HG02678 (cell line): ENCODE measurements around the gene PGC.
"Not testable (repeated sequence)": the region's sequence is repeated elsewhere in the genome, so short reads cannot be mapped to it uniquely, and the experiment has no call there.

Source experiments
- ATAC-seq: cut with Tn5 transposase; IDR thresholded peaks from one replicate; pipeline ENCODE4 v1.9.1; 2021; ENCODE audit warnings: mild to moderate bottlenecking, moderate library complexity; ENCODE audit not compliant: unreplicated experiment

Gene PGC

DNA sequence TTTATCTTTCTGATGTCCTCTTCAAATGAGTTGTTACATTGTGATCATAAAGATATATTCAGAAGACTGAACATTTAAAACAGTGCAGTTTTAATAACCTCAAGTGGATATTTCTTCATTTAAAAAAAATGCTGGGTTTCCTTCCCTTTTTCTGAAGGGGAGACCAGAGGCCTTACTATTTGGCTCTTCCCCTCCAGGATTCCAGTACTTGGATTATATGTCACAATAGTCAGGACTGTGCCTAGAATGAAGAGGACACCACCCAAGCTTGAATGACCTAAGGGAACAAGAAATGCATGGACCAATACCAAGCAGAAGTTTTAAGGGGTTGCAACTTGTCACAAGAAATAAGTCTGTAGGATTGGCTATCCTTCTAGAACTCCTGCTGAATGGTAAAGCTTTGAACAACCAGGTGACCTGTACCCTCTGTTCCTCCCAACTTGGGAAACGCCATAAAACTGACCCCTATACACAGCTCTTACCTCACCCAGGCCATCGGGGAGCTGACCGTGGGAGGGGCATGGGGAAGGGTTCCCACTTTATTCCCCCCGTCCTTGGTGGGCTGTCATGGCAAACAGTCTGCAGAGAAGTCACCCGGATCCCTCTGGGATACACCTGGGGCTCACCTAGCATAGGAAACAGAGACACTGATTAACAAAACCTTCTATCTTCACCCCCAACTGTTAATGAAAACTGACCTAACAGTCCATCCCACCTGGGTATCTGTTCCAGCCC lies 30.5 kb upstream of the PGC start:
- ATAC-seq: no peak

DNA sequence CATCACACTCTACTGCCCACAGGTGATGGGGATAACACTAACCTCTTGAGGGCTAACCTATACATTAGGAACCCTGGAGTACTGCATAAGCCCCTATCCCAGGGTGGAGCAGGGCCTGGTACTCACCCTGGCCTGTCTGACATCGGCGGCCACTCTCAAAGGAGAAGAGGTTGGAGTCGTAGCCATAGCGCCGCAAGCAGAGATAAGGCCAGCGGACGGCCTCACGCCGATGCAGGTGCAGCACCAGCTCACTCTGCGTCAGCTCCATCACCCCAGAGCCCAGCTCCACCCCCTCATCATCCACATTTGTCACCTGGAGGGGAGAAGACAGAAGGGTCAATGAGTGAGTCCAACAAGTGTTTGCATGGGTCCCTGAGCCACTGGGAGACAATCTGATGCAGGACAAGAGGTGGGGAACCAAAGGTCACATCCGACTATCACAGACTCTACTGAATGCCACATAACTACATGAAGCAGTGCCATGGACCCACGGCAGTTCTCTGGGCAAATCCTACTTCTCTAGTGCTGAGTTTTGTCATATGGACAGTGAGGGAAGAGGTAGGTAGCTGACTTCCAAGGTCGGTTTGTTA lies 28.2 kb upstream of the PGC start:
- ATAC-seq: no peak

DNA sequence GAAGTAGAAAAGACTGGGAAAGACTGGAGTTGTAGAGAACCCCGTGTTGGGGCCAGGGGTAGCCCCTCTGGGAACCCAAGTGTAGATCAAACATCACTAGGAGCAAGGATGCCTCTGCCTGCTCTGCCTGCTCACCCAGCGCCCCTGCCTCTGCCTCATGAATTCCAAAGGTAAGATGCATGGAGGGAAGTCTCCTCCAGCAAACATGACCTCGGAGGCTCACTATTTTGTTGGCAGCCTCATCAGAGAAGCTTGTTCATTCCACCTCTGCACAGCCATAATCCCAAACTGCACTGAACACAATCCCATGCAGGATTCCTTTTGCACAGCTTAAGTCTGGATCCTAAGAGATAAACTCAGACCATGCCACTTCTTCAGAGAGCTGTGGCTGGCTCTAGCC lies 27.6 kb upstream of the PGC start:
- ATAC-seq: no peak

DNA sequence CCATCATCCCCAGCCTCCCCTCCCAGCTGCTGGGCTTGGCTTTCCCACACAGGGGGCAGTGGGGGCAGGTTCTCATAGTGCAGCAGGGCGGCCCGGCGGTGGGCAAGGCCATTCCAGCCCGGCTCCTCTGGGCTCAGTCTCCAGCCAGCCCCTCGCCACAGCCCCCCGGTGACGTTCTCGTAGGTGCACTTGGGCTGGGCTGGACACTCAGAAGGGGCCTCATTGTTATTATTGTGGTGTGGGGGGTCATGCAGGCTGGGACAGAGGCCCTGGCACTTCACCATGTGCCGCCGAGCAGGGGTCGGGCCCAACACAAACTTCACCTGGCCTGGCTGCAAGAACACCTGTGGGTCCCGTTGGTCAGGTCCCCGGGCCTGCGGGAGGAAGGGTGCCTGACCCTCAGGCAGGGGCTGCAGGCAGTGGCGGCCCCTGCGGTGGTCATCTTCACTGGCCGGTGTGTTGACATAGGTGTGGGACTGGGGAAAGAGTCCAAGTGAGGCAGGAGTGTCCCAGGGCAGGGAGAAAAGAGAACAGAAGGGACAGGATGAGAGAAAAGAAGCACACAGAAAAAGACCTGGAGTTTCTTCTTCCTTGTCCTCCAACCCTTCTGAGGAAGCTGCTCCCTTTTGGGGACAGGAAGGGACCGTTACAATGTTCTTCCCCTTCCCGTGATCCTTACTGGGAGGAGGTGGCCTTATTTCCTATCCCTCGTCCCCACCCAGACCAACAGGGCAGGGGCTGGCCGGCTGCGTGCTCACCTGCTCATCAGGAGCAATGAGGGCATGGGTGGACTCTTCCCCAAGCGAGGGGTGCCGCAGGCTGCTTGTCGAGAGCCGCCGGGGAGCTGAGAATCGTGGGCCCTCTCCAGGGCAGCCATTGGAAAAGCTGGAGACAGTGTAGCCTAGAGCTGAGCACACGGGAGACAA lies 24.1 kb upstream of the PGC start:
- no peak for ATAC-seq

DNA sequence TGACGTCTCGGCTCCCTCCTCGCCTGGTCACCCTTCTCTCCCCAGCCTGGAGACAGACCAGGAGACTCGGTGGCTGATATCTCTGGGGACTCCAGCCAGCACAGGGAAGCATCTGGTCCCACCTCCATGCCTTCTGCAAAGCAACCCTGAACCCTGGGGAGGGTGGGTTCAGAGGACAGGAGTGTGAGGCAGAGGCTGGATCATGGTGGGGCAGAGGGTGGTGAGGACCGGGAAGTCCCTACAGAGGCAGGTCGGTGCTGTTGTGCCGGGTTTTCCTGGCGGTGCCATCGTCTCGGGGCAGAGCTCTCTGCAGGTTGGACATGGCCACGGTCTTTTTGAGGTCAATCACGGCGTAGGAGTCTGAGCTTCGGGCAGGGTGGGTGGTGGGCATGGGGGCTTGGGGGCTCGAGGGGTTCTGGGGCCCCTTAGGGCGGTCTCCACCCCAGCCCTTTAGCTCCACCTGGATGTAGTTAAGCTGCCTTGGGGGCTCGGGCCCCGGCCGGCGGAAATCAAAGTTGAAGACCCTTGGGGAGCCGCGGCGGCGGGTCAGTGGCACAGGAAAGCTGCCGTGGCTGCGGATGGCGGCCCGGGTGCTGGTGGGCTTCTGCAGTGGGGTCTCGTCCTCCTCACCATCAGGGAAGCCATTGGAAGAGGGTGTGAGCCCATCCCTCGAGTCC lies 23.3 kb upstream of the PGC start:
- no peak for ATAC-seq

DNA sequence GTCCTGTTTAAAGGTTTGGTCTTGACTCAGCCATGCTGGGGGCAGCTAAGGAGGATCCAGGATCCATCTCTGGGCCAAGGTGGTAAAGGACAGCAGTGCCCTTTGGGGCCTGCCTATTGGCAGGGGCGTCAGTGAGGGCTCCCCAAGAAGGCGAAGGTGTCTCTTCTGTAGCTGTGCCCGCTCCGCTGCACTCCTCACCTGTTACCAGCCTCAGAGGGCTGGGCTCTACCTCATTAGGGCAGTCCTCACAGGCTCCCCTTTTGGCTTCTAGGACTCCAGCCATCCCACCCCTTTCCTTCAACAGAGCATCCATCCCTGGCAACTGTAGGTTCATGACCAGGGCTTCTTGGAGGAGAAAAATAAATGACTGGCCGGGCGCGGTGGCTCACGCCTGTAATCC lies 22.2 kb upstream of the PGC start:
- no peak for ATAC-seq

DNA sequence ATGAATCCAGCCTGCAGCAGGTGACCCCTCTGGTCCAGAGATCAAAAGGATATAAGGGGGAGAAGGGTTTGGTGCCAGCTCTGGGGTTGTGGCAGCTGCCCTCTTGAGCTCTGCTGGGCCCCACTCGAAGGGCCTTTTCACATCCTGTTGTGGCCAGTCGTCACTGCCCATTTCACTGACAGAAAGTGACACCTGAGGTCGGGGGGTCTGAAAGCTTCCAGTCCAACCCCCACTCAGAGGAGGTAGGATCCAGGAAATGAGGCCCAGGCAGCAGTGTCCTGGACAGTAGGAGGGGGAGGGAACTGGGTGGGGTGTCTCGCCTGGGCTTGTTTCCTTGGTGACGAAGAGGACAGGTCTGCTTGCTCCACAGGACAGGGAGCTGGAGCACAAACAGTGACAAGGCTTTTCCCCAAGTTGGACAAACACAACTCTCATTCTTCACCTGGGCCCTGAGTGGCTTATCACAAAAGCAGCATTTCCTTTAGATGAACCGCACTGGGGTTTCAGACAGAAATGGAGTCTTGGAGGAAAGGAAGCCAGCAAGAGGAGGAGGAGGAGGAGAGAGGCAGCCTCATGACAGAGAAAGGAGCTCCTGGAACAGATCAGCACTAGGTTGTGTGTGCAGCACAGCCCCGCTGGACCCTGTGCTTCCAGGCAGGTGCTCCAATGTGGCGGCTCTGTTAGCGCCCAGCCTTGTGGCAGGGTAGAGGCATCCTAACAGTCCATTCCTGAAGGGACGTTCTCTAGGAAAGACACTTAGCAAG lies 21.5 kb upstream of the PGC start:
- no peak for ATAC-seq

DNA sequence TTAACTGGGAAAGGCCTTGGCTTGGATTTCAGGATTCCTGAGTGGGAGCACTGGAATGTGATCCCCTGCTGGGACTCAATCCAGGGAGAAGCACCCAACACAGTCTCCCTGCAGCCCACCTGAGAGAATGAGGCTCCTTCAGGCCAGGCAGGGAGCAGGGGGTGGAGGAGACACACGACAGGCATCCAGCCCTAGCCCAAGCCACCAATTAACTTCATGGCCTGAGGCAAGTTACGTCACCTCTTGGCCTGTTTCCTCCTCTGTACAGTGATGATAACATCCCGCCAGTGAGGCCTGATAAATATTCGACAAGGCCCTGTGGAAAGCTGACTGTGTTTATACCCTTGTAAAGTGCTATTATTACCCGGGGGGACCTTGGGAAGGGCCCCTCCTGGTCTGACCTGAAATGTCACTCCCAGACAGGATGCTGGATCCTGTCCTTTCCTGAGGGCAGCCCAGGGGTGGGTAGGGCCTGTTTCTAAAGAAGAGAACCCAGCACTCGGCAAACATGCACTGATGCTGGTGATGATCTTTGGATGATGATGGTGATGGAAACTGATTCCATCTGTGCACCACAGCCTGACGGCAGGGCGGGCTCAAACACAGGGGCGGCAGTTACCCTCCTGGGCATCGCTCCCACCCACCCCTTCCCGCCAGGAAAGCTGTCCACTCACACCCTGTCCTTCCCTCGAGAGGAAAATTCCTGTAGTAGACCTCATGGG lies 20.1 kb upstream of the PGC start:
- ATAC-seq: no peak

DNA sequence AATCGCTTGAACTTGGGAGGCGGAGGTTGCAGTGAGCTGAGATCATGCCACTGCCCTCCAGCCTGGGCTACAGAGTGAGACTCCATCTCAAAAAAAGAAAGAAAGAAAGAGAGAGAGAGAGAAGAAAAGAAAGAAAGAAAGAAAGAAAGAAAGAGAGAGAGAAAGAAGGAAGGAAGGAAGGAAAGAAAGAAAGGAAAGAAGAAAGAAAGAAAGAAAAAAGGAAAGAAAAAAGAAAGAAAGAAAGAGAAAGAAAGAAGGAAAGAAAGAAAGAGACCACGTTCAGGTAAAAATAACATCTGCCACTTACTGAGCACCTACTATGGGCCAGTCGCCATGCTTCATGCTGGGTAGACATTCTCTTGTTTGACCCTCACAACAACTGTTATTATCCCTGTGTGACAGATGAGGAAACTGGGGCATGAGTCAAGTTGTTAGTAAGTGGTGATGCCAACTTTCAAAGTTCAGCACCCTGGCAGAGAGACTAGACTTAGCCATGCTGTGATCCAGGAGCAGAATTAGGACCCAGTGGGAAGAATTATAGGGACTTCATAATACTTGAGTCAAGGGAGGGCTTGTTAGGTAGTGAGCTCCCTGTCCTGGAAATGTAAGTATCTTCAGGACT lies 19.0 kb upstream of the PGC start:
- ATAC-seq: not testable (repeated sequence)

DNA sequence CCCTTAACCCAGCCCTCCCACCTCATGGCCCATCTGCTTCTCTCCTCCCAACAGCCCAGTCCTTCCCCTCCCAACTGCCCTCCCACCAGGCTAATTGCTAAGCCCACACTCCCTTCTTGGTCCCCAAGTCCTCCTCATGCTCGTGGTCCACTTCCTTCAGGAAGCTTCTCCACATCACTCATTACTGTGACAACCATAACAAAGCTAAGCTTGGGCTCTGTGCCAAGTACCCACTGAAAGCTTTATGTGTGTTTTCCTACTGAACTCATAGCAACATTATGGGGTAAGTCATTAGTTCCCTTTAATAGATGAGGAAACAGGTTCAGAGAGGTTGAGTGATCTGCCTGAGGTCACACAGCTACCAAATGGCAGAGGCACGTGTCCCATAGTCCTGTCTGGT lies 16.3 kb upstream of the PGC start:
- ATAC-seq: no peak

DNA sequence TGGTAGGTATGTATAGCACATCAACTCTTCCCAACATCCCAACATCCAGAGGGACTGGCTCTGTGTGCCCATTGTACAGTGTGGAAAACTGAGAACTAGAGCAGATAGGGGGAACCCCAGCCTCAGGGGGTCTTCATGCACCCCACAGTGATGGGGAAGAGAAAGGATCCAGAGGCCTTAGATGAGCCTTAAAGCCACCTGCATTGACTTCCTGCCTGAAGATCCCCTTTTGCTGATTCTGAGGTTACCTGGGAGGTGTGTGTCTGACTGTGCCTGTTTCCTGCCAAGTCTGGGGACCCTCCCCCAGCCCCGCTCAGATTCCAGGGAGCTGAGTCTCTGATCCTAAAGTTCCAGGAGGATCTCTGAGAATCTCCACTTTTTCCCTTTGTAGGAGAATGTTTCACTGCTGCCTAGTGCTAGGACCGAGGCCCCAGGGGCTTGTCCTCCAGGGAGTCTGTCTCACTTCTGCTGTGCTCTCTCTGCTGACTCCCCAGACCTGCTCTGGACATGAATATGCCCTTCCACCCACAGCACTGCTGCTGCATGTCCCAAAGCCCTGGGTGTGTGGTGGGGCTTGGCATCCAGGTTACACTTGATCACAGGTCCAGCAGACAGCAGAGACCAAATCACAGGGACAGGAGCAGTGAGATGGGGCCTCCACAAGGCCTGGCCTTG lies 12.8 kb upstream of the PGC start:
- ATAC-seq: no peak

DNA sequence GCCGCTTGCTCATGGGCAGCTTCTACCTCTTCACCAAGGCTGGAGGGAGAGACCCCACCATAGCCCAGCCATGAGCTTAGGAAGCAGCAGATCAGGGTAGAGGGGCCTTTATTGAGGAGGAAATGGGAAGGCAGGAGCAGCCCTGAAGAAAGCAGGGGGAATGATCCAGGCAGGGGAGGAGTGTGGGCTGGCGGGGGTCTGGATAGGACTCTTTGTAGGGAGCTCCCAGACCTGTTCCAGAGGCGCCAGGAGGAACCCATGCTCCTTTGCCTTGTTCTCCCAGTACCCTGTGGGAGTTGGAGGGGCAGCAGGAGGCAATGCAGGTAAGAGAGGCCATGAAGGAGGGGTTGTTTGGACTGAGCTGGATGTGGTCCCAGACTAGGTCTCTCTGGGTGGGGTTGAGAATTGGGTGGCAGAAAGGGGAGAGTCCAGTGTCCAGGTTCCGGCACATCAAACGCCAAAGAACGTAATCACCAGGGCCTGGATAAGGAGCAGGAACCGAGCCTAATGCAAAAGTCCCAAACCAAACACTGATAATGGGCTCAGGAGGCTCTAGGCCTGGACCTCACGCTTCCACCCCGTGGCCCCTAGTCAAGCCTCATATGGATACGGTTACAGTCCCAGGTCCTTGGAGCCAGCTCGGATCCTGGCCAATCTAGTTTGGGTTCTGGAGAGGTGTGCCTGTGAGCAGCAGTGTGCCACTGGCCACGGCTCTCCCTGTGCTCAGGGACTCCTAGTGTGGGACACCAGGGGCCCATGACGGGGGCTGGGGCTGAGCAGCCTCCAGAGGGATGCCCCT lies 12.1 kb upstream of the PGC start:
- no peak for ATAC-seq

DNA sequence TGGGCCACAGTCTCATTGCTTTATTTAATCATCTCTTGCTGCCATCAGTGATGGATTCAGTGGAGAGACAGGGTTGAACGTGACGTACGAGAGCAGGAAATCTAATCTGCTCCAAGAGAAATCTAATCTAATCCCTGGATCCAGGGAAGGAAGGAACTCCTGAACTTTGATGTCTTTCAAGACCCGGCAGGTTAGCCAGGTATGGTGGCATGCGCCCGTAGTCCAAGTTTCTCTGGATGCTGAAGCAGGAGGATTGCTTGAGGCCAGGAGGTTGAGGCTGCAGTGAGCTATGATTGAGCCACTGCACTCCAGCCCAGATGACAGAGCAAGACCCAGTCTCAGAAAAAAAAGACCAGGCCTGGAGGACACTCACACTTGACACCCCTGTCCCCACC lies 11.4 kb upstream of the PGC start:
- ATAC-seq: no peak

DNA sequence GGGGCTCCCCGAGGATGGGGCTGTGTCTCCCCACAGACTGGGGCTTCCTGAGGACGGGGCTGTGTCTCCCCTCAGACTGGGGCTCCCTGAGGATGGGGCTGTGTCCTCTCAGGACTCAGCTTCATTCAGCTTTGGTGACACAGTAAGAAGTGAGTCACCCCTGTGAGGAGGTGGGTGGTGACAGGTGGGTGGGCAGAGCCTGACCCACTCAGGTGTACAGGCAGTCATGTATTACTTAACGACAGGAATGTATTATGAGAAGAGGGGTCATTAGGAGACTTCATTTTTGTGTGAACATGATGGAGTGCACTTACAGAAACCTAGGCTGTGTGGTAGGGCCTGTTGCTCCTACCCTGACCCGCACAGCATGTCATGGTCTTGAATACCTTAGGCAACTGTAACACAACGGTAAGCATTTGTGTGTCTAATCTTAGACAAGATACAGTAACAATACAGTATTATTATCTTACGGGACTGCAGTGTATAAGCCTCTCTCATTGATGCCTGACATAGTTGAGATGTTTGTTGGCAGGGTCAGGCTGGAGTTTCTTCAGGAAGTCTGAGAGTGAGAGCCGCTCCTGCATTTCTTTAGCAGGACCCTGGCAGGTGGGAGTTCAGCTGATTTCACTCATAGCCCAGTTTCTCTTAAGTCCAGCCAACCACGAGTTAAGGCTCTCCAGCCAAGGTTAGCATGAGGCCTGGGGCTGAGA lies 10.9 kb upstream of the PGC start:
- no peak for ATAC-seq

DNA sequence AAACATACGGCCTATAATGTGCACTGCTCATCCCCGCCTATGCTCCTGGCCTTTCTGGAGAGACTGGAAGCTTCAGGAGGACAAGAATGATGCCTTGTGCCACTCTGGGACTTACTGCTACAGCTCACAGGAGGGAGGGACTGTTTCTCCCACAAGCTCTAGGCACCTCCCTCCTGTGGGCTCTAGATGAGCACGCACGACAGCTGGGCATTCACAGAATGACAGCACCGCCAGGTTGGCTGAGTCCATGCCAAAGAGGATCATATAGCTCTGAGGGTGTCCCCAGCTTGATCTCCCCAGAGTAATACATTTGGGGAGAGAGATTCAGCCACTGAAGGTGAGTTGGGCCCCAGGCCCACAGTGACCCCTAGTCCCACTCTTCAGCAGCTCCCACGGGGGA lies 10.1 kb upstream of the PGC start:
- no peak for ATAC-seq

DNA sequence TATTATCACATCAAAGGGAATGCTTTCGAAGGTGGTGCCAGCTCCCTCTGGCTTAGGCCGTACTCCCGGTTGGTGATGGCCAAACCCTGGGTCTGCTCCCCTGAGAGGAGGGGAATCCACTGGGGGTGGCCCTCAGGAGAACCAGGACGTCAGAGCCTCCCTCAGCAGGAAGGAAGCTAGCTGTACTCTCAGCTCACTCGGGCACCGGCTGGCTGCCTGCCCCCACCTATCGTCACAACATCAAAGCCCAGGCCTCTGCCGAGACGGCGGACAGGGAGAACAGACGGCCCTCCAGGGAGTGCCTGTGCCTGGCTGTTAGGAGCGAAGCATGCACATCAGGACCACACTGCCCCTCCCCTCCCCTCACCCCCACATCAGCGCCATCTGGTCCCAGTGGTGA lies 9.2 kb upstream of the PGC start:
- no peak for ATAC-seq

DNA sequence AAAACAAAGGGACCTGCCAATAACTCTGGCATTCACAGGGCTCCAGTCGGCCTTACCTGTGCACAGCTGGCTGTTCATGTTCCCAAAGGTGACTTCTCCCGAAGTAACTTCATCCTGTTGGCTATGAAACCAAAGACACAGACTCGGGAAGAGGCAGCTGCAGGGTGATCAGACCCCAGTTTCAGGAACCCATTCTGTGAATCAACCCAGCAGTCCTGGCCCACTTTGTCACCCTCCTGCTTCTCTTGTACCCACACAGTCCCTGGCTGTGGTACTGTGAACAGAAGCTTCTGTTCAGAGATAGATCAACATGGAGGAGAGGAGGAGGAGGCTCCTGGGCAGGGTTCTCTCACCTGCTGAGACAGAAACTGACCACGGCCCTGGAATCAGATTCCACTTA lies 8.7 kb upstream of the PGC start:
- ATAC-seq: no peak

DNA sequence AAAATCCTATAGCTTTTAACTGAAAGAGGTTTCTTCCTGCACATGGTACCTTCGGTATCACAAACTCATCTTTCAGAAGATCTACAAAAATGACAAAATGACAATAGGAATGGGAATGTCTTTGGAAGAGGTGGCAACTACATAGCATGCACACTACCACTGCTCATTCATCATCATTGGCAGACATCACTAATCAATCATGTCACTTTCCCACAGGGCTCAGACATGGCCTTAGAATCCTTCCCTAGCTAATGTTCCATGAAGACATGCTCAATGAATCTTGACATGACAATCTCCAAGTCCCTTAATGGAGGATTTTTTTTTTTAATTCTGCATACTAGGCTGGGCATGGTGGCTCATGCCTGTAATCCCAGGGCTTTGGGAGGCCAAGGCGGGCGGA lies 3.2 kb upstream of the PGC start:
- no peak for ATAC-seq
